ENCODE results near the gene PLEKHG1. TPM values are rescaled to one million over a fixed set of nuclear protein-coding genes. Genes with fewer than 3 reads are reported as not detected.

PLEKHG1 gene
- total and polyA plus RNA-seq, 4 donors = 7.7 to 42.0 (median 24.4) TPM

DNA sequence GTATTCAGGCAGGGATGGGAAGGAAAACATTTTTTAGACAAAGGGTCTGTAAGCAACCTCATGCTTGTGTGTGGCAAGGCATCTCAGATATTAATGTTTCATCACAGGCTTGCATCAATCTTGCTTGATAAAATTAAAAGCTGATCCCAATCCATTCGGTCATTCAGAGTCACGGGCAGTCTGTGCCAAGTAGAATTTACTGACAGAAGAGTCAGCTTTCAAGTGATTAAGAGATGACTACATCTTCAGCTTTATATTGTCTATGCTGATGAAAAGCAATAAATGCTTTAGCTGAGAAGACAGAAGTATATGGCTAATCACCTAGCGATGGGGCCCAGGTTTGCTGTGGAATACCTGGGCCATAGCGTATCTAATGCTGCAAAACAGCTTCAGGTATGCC lies 3.5 kb downstream of the PLEKHG1 start:
- no peak overlapping the region for H3K4me3 ChIP-seq
- H3K9me3 ChIP-seq (ENCODE audit: control insufficient read depth in 4 of 4, insufficient read depth in 3 of 4, low read length in 3 of 4) = no peaks in the 10 kb centered on the region
- ATAC-seq (ENCODE audit: insufficient read depth, low FRiP score) = no peak
- TF ChIP-seq, protein P1, sequence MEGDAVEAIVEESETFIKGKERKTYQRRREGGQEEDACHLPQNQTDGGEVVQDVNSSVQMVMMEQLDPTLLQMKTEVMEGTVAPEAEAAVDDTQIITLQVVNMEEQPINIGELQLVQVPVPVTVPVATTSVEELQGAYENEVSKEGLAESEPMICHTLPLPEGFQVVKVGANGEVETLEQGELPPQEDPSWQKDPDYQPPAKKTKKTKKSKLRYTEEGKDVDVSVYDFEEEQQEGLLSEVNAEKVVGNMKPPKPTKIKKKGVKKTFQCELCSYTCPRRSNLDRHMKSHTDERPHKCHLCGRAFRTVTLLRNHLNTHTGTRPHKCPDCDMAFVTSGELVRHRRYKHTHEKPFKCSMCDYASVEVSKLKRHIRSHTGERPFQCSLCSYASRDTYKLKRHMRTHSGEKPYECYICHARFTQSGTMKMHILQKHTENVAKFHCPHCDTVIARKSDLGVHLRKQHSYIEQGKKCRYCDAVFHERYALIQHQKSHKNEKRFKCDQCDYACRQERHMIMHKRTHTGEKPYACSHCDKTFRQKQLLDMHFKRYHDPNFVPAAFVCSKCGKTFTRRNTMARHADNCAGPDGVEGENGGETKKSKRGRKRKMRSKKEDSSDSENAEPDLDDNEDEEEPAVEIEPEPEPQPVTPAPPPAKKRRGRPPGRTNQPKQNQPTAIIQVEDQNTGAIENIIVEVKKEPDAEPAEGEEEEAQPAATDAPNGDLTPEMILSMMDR (IDR thresholded peaks at IDR 0.05; ENCODE audit: control extremely low read depth, extremely low read depth) = no peak
- no peak for DNase-seq
- H3K27me3 ChIP-seq (ENCODE audit: control insufficient read depth in 3 of 3, insufficient read depth in 3 of 3, low read length in 2 of 3) = peaks cover 0 to 22% (median 17%) of the 10 kb centered on the region in 3 donors
- no peaks in the 10 kb centered on the region for H3K36me3 ChIP-seq (ENCODE audit: control insufficient read depth in 4 of 4, insufficient read depth in 4 of 4, low read length in 4 of 4)
- 92 to 94% methylated on average over 4 of the region's 4 CpGs for WGBS, 2 donors
- H3K9ac ChIP-seq (ENCODE audit: insufficient read depth in 1 of 2, low read length in 2 of 2) = no peak overlapping the region
- no peak overlapping the region for H3K27ac ChIP-seq (ENCODE audit: low read depth in 1 of 2, low read length in 1 of 2)
- peaks cover 4 to 32% (median 20%) of the 10 kb centered on the region in 5 donors for H3K4me1 ChIP-seq (ENCODE audit: control insufficient read depth in 5 of 5, insufficient read depth in 5 of 5, low read length in 5 of 5)

DNA sequence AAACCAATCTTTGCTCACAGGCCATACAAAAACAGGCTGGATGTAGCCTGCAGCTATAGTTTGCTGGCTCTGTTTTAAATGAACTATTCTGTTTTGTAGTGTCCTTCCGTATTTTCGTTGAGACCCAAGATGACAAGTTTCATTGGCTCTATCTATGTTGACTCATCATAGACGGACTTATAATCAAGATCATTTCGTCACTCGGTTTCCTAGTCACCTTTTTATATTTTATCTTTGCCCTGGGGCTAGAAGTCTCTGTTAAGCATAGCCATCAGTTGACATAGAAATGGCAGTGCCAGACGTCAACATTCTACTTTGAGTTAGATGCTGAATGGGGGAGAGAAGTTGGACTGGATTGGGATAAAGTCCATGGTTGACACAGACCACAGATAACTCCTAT lies 4.8 kb downstream of the PLEKHG1 start:
- no peak overlapping the region for H3K4me3 ChIP-seq
- H3K36me3 ChIP-seq (ENCODE audit: control insufficient read depth in 4 of 4, insufficient read depth in 4 of 4, low read length in 4 of 4) = peaks cover 0 to 1% (median 0%) of the 10 kb centered on the region in 4 donors
- DNase-seq = no peak
- peaks cover 0 to 10% (median 6%) of the 10 kb centered on the region in 3 donors for H3K27me3 ChIP-seq (ENCODE audit: control insufficient read depth in 3 of 3, insufficient read depth in 3 of 3, low read length in 2 of 3)
- peaks cover 4 to 32% (median 20%) of the 10 kb centered on the region in 5 donors for H3K4me1 ChIP-seq (ENCODE audit: control insufficient read depth in 5 of 5, insufficient read depth in 5 of 5, low read length in 5 of 5)
- 89% methylated on average over 6 of the region's 6 CpGs for WGBS, 2 donors
- TF ChIP-seq, protein P1 (IDR thresholded peaks at IDR 0.05; ENCODE audit: control extremely low read depth, extremely low read depth) = no peak
- no peak for ATAC-seq (ENCODE audit: insufficient read depth, low FRiP score)
- no peaks in the 10 kb centered on the region for H3K9me3 ChIP-seq (ENCODE audit: control insufficient read depth in 4 of 4, insufficient read depth in 3 of 4, low read length in 3 of 4)
- no peak overlapping the region for H3K9ac ChIP-seq (ENCODE audit: insufficient read depth in 1 of 2, low read length in 2 of 2)
- H3K27ac ChIP-seq (ENCODE audit: low read depth in 1 of 2, low read length in 1 of 2) = no peak overlapping the region

GRCh38 chr6:150605333-150605732 lies 5.6 kb downstream of the PLEKHG1 start:
- WGBS, 2 donors = 94% methylated on average over 3 of the region's 3 CpGs
- no peak overlapping the region for H3K4me3 ChIP-seq

More at GRCh38 chr6:150605333-150605732, 5.6 kb downstream of the PLEKHG1 start:
- no peak overlapping the region for H3K27ac ChIP-seq (ENCODE audit: low read depth in 1 of 2, low read length in 1 of 2)
- TF ChIP-seq, protein P1 (IDR thresholded peaks at IDR 0.05; ENCODE audit: control extremely low read depth, extremely low read depth) = no peak
- no peak overlapping the region for H3K9ac ChIP-seq (ENCODE audit: insufficient read depth in 1 of 2, low read length in 2 of 2)
- no peak for DNase-seq
- peaks cover 0 to 10% (median 6%) of the 10 kb centered on the region in 3 donors for H3K27me3 ChIP-seq (ENCODE audit: control insufficient read depth in 3 of 3, insufficient read depth in 3 of 3, low read length in 2 of 3)
- H3K4me1 ChIP-seq (ENCODE audit: control insufficient read depth in 5 of 5, insufficient read depth in 5 of 5, low read length in 5 of 5) = peaks cover 7 to 32% (median 20%) of the 10 kb centered on the region in 5 donors
- ATAC-seq (ENCODE audit: insufficient read depth, low FRiP score) = no peak
- no peaks in the 10 kb centered on the region for H3K9me3 ChIP-seq (ENCODE audit: control insufficient read depth in 4 of 4, insufficient read depth in 3 of 4, low read length in 3 of 4)
- H3K36me3 ChIP-seq (ENCODE audit: control insufficient read depth in 4 of 4, insufficient read depth in 4 of 4, low read length in 4 of 4) = peaks cover 0 to 2% (median 0%) of the 10 kb centered on the region in 4 donors
